K562 (cell line): Measurements from ENCODE around the gene CLCF1. TPM values are rescaled to one million over a fixed set of nuclear protein-coding genes. Genes with fewer than 3 reads are reported as not detected.

ENCODE experiments used
- KAT8 ChIP-seq: fragments of 450-650 bp; IDR thresholded peaks from 2 replicates; pipeline ENCODE4 v1.6.1; 2016; ENCODE audit warnings: low read depth, mild to moderate bottlenecking
- KDM2B ChIP-seq: fragments of 250-450 bp; sonication (Bioruptor Pico); IDR thresholded peaks from 2 replicates; pipeline ENCODE4 v1.8.0; 2021; ENCODE audit warnings: mild to moderate bottlenecking, moderate library complexity
- PML ChIP-seq: IDR thresholded peaks from 2 replicates; pipeline ENCODE4 v1.6.1; 2012; ENCODE audit warnings: low read length, inconsistent platforms
- SAFB ChIP-seq: fragments of 200-400 bp; formaldehyde crosslinking; IDR thresholded peaks from 2 replicates; pipeline ENCODE4 v1.6.1; 2017; ENCODE audit warnings: low read depth, low read length, borderline replicate concordance
- TAF7 ChIP-seq: fragments of 450-650 bp; IDR thresholded peaks from 2 replicates; pipeline ENCODE4 v1.6.1; 2016; ENCODE audit warnings: missing genetic modification characterization, missing compliant biosample characterization
- TGIF2 ChIP-seq: sonication (generic); formaldehyde crosslinking; IDR thresholded peaks from 2 replicates; pipeline ENCODE4 v1.8.1; 2022; ENCODE audit warnings: mild to moderate bottlenecking, missing genetic modification reagents, moderate library complexity
- polyA plus RNA-seq, 8 experiments: library from polyadenylated mRNA; depleted of rRNA in 4 of 8; stranded (reverse) in 5 of 8; unstranded in 3 of 8; fragments of >200 nt; fragmentation: Nextera tagmentation in 2 of 8; fragmentation: Illumina TruSeq in 1 of 8; extraction: Ambion mirVana in 2 of 8; extraction: Trizol in 1 of 8; gene quantifications; 2 replicates each; pipeline versions ENCODE4 v1.2.1 to v1.2.3, GENCODE V29; 2011 to 2014; ENCODE audit warnings: inconsistent platforms in 1 of 8, missing spikeins in 1 of 8
- total RNA-seq, 7 experiments: library from RNA; depleted of rRNA in 6 of 7; stranded (reverse); fragments of >200 nt in 6 of 7; fragmentation: Illumina TruSeq in 2 of 7; extraction: Trizol in 2 of 7; gene quantifications; 2 replicates each; pipeline versions ENCODE4 v1.2.1 to v1.2.3, GENCODE V29; 2011 to 2021; ENCODE audit warnings: low replicate concordance in 1 of 7
- TF ChIP-seq, protein P1 (sequence below): fragments of 200-800 bp; sonication (Bioruptor generic); IDR thresholded peaks from 2 replicates; pipeline ENCODE4 v1.6.1; 2017; ENCODE audit warnings: missing genetic modification characterization, missing compliant biosample characterization
- TF ChIP-seq, protein P2 (sequence below): fragments of 450-650 bp; formaldehyde crosslinking; IDR thresholded peaks from 2 replicates; pipeline ENCODE4 v1.4.0; 2020; ENCODE audit warnings: mild to moderate bottlenecking, moderate library complexity
- TF ChIP-seq, protein P3 (sequence below): IDR thresholded peaks from 3 replicates; pipeline ENCODE4 v1.6.1; 2011; ENCODE audit warnings: borderline replicate concordance, mild to moderate bottlenecking, moderate library complexity; ENCODE audit not compliant: insufficient read length; ENCODE audit errors: extremely low read depth
- TF ChIP-seq, protein P4 (sequence below): sonication (generic); formaldehyde crosslinking; IDR thresholded peaks from 2 replicates; pipeline ENCODE4 v1.8.0; 2022; ENCODE audit warnings: missing genetic modification reagents, mild to moderate bottlenecking, moderate library complexity, borderline replicate concordance
- TF ChIP-seq, protein P5 (sequence below): sonication (generic); formaldehyde crosslinking; IDR thresholded peaks from 2 replicates; pipeline ENCODE4 v1.5.0; 2020; ENCODE audit warnings: missing genetic modification reagents
- TF ChIP-seq, protein P6 (sequence below), 2 experiments: fragments of 150-350 bp in 1 of 2; IDR thresholded peaks; 2 replicates each; pipeline ENCODE4 v1.6.1; 2012 to 2016; ENCODE audit warnings: low read depth in 2 of 2, low read length in 2 of 2, mild to moderate bottlenecking in 1 of 2, moderate library complexity in 1 of 2

The CLCF1 gene
- total and polyA plus RNA-seq, 9 of the 15 experiments (the other 6 are each of a cell fraction or from before 2014, with no cell fraction given), result 0.49 to 5.8 (median 3.0) TPM

DNA sequence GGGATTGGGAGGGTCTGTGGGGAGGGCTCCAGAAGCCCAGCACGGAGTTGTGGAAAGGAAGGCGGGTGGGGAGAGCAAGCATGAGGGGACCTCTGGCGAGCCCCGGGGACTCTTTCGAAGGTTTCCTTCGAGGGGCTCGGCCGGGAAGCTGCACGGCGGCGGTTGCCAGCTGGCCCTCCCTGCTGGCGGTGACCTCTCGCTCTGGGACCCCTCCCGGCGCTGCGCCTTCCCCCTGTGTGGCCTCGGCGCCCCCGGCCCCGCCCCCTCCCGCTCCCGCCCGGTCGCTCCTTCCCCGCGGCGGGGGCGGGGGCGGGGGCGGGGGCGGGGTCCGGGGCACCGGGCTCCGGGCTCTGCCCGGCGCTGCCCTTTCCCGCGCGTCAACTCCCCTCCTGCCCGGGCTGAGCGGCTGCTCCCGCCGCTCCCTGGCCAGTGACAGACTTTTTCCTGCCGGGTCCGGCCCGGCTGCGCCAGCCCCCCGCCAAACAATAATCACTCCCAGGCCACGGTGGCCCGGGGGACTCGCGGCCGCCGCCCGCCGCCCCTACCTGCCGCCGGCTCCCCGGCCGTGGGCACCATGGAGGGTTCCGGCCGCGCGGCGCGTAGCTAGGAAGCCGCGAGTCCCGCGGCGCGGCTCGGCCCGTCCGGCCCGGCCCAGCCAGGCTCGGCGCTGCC, 941 bp downstream of the CLCF1 start (continued):
- TF ChIP-seq, protein P1, sequence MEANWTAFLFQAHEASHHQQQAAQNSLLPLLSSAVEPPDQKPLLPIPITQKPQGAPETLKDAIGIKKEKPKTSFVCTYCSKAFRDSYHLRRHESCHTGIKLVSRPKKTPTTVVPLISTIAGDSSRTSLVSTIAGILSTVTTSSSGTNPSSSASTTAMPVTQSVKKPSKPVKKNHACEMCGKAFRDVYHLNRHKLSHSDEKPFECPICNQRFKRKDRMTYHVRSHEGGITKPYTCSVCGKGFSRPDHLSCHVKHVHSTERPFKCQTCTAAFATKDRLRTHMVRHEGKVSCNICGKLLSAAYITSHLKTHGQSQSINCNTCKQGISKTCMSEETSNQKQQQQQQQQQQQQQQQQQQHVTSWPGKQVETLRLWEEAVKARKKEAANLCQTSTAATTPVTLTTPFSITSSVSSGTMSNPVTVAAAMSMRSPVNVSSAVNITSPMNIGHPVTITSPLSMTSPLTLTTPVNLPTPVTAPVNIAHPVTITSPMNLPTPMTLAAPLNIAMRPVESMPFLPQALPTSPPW (CRISPR knock-in tag), result peak; percentile 88
- TF ChIP-seq TGIF2 (CRISPR knock-in tag) (no peak), SAFB (no peak), PML (no peak), KDM2B (CRISPR knock-in tag) (no peak; the same call in 1 of the 2 replicates), TAF7 (no peak), KAT8 (no peak)
- TF ChIP-seq, protein P2, sequence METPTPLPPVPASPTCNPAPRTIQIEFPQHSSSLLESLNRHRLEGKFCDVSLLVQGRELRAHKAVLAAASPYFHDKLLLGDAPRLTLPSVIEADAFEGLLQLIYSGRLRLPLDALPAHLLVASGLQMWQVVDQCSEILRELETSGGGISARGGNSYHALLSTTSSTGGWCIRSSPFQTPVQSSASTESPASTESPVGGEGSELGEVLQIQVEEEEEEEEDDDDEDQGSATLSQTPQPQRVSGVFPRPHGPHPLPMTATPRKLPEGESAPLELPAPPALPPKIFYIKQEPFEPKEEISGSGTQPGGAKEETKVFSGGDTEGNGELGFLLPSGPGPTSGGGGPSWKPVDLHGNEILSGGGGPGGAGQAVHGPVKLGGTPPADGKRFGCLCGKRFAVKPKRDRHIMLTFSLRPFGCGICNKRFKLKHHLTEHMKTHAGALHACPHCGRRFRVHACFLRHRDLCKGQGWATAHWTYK (CRISPR knock-in tag), result peak; percentile 25; the same call in 1 of the 2 replicates
- TF ChIP-seq, protein P3, sequence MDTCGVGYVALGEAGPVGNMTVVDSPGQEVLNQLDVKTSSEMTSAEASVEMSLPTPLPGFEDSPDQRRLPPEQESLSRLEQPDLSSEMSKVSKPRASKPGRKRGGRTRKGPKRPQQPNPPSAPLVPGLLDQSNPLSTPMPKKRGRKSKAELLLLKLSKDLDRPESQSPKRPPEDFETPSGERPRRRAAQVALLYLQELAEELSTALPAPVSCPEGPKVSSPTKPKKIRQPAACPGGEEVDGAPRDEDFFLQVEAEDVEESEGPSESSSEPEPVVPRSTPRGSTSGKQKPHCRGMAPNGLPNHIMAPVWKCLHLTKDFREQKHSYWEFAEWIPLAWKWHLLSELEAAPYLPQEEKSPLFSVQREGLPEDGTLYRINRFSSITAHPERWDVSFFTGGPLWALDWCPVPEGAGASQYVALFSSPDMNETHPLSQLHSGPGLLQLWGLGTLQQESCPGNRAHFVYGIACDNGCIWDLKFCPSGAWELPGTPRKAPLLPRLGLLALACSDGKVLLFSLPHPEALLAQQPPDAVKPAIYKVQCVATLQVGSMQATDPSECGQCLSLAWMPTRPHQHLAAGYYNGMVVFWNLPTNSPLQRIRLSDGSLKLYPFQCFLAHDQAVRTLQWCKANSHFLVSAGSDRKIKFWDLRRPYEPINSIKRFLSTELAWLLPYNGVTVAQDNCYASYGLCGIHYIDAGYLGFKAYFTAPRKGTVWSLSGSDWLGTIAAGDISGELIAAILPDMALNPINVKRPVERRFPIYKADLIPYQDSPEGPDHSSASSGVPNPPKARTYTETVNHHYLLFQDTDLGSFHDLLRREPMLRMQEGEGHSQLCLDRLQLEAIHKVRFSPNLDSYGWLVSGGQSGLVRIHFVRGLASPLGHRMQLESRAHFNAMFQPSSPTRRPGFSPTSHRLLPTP, result no peak
- TF ChIP-seq, protein P4, sequence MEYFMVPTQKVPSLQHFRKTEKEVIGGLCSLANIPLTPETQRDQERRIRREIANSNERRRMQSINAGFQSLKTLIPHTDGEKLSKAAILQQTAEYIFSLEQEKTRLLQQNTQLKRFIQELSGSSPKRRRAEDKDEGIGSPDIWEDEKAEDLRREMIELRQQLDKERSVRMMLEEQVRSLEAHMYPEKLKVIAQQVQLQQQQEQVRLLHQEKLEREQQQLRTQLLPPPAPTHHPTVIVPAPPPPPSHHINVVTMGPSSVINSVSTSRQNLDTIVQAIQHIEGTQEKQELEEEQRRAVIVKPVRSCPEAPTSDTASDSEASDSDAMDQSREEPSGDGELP (CRISPR knock-in tag), result peak; percentile 49; the same call in 1 of the 2 replicates
- TF ChIP-seq, protein P5, sequence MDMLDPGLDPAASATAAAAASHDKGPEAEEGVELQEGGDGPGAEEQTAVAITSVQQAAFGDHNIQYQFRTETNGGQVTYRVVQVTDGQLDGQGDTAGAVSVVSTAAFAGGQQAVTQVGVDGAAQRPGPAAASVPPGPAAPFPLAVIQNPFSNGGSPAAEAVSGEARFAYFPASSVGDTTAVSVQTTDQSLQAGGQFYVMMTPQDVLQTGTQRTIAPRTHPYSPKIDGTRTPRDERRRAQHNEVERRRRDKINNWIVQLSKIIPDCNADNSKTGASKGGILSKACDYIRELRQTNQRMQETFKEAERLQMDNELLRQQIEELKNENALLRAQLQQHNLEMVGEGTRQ (CRISPR knock-in tag), result no peak
- TF ChIP-seq, protein P6, sequence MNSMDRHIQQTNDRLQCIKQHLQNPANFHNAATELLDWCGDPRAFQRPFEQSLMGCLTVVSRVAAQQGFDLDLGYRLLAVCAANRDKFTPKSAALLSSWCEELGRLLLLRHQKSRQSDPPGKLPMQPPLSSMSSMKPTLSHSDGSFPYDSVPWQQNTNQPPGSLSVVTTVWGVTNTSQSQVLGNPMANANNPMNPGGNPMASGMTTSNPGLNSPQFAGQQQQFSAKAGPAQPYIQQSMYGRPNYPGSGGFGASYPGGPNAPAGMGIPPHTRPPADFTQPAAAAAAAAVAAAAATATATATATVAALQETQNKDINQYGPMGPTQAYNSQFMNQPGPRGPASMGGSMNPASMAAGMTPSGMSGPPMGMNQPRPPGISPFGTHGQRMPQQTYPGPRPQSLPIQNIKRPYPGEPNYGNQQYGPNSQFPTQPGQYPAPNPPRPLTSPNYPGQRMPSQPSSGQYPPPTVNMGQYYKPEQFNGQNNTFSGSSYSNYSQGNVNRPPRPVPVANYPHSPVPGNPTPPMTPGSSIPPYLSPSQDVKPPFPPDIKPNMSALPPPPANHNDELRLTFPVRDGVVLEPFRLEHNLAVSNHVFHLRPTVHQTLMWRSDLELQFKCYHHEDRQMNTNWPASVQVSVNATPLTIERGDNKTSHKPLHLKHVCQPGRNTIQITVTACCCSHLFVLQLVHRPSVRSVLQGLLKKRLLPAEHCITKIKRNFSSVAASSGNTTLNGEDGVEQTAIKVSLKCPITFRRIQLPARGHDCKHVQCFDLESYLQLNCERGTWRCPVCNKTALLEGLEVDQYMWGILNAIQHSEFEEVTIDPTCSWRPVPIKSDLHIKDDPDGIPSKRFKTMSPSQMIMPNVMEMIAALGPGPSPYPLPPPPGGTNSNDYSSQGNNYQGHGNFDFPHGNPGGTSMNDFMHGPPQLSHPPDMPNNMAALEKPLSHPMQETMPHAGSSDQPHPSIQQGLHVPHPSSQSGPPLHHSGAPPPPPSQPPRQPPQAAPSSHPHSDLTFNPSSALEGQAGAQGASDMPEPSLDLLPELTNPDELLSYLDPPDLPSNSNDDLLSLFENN (IDR thresholded peaks at IDR 0.05; ENCODE audit: low read depth in 2 of 2, low read length in 2 of 2), result 0 out of 4 replicates have a peak, but pooled peaks of 1 of the 2 experiments have one; percentile 28
